ENCODE measurements around the gene HCK. TPM values are rescaled to one million over a fixed set of nuclear protein-coding genes. Genes with fewer than 3 reads are reported as not detected.

The HCK gene
- total RNA-seq, 1 donor from 2014 or later = 49.0 TPM

GRCh38 chr20:32068174-32068573 is 16.1 kb downstream of the HCK start:
- intact Hi-C loops (cut with DNase I) = no loop called here
- DNase-seq = no peak
- H3K27me3 ChIP-seq = no peaks in the 10 kb centered on the region
- no peak for TF ChIP-seq CTCF (IDR thresholded peaks at IDR 0.05)
- H3K4me1 ChIP-seq = no peaks in the 10 kb centered on the region
- ATAC-seq = no peak
- no peaks in the 10 kb centered on the region for H3K9me3 ChIP-seq
- no peaks in the 10 kb centered on the region for H3K36me3 ChIP-seq
- no peak overlapping the region for H3K27ac ChIP-seq
- H3K4me3 ChIP-seq = no peak overlapping the region

- Histone ChIP-seq H3K27ac (no peak overlapping the region), H3K4me1 (no peaks in the 10 kb centered on the region), H3K36me3 (no peaks in the 10 kb centered on the region), H3K9me3 (no peaks in the 10 kb centered on the region), H3K4me3 (no peak overlapping the region), H3K27me3 (no peaks in the 10 kb centered on the region)
- no peak for DNase-seq
- no peak for ATAC-seq
- no peak for TF ChIP-seq CTCF (IDR thresholded peaks at IDR 0.05)
- intact Hi-C loops (cut with DNase I) = no loop called here
Measured at GRCh38 chr20:32069711-32070110, 17.7 kb downstream of the HCK start.

- ATAC-seq = no peak
Measured at GRCh38 chr20:32070282-32070681, 18.2 kb downstream of the HCK start.

GRCh38 chr20:32070690-32071213 is 18.7 kb downstream of the HCK start:
- Histone ChIP-seq H3K4me1 (no peaks in the 10 kb centered on the region), H3K4me3 (no peak overlapping the region), H3K27me3 (no peaks in the 10 kb centered on the region), H3K9me3 (no peaks in the 10 kb centered on the region), H3K36me3 (no peaks in the 10 kb centered on the region), H3K27ac (no peak overlapping the region)
- no peak for ATAC-seq
- intact Hi-C loops (cut with DNase I) = no loop called here
- DNase-seq = no peak
- TF ChIP-seq CTCF (IDR thresholded peaks at IDR 0.05) = no peak

More at GRCh38 chr20:32070282-32070681, 18.2 kb downstream of the HCK start:
- Histone ChIP-seq H3K4me1 (no peaks in the 10 kb centered on the region), H3K27me3 (no peaks in the 10 kb centered on the region), H3K27ac (no peak overlapping the region), H3K9me3 (no peaks in the 10 kb centered on the region), H3K4me3 (no peak overlapping the region), H3K36me3 (no peaks in the 10 kb centered on the region)
- no peak for DNase-seq
- no peak for TF ChIP-seq CTCF (IDR thresholded peaks at IDR 0.05)
- intact Hi-C loops (cut with DNase I) = no loop called here

GRCh38 chr20:32071395-32072167 is 19.5 kb downstream of the HCK start:
- Histone ChIP-seq H3K27ac (no peak overlapping the region), H3K4me1 (no peaks in the 10 kb centered on the region), H3K9me3 (no peaks in the 10 kb centered on the region), H3K36me3 (no peaks in the 10 kb centered on the region), H3K4me3 (no peak overlapping the region), H3K27me3 (no peaks in the 10 kb centered on the region)
- no peak for TF ChIP-seq CTCF (IDR thresholded peaks at IDR 0.05)
- intact Hi-C loops (cut with DNase I) = no loop called here
- DNase-seq = no peak
- ATAC-seq = no peak
